HepG2 (cell line): ENCODE data around the gene ZBTB21. TPM values are rescaled to one million over a fixed set of nuclear protein-coding genes. Genes with fewer than 3 reads are reported as not detected.

Source experiments
- ATAC-seq: fragments of 200-7000 bp; cut with Tn5 transposase; 3 replicates; pipeline ENCODE4 v1.9.1; 2020; ENCODE audit warnings: mild to moderate bottlenecking, moderate library complexity
- BruUV-seq: library from RNA; stranded (reverse); fragments of 400-500 nt; replicated peaks from 2 replicates; lab custom pipeline; 2021; lab: Mats Ljungman, UMichigan
- CTCF ChIA-PET: fragments of 300-600 bp; formaldehyde crosslinking; extraction: SDS; loops from one replicate; lab custom pipeline; 2021; ENCODE audit warnings: low total read pairs, inconsistent platforms, low intra/inter-chr PET ratio; lab: Yijun Ruan, JAX
- POLR2A ChIA-PET: fragments of 350-600 bp; sonication (Branson Sonifier 250); formaldehyde crosslinking; loops from one replicate; lab custom pipeline; 2020; ENCODE audit warnings: antibody characterized with exemption, inconsistent platforms; lab: Yijun Ruan, JAX
- DNase-seq: peaks from one replicate; pipeline ENCODE4 v3.0.0-alpha.2; 2015; ENCODE audit warnings: low spot score
- FAIRE-seq: peaks from 3 replicates; lab custom pipeline; 2011; peaks lifted over from hg19 to GRCh38; lab: Jason Lieb, UNC
- H2AFZ ChIP-seq: one replicate; pipeline ENCODE4 v1.6.1; 2011; ENCODE audit warnings: low read length, inconsistent platforms
- H3K27ac ChIP-seq: fragments of 300-600 bp; 3 replicates; pipeline ENCODE4 v1.8.0; 2011; ENCODE audit warnings: mixed run types, mild to moderate bottlenecking, mixed read lengths, low read length, inconsistent platforms; ENCODE audit not compliant: insufficient read depth; ENCODE audit errors: extremely low read length
- H3K27me3 ChIP-seq, 2 experiments: fragments of 200-600 bp in 1 of 2; 2 replicates in 1 of 2; 3 replicates in 1 of 2; pipeline versions ENCODE4 v1.6.0 to v1.8.0; 2011; ENCODE audit warnings: low read length in 2 of 2, mild to moderate bottlenecking in 2 of 2, moderate library complexity in 2 of 2, inconsistent platforms in 1 of 2; ENCODE audit not compliant: insufficient read depth in 2 of 2, control insufficient read depth in 1 of 2
- H3K36me3 ChIP-seq, 2 experiments: fragments of 200-600 bp in 1 of 2; replicated peaks in 1 of 2; 2 replicates in 1 of 2; 3 replicates in 1 of 2; pipeline versions ENCODE4 v1.5.1 to v1.8.0; 2011; ENCODE audit warnings: low read length in 2 of 2, inconsistent platforms in 1 of 2; ENCODE audit not compliant: insufficient read depth in 2 of 2, control insufficient read depth in 1 of 2
- H3K4me1 ChIP-seq: 2 replicates; pipeline ENCODE4 v1.5.1; 2012; ENCODE audit warnings: low read length, inconsistent platforms; ENCODE audit not compliant: insufficient read depth
- H3K4me2 ChIP-seq: 2 replicates; pipeline ENCODE4 v1.6.0; 2011; ENCODE audit warnings: low read depth, low read length, inconsistent platforms
- H3K4me3 ChIP-seq, 3 experiments: fragments of 200-600 bp in 1 of 3; sonication (generic), shearing (Covaris generic) in 1 of 3; replicated peaks in 1 of 3; 2 replicates each; pipeline ENCODE4 v1.5.1; 2011 to 2016; ENCODE audit warnings: low read length in 3 of 3, inconsistent platforms in 2 of 3, low read depth in 2 of 3, mild to moderate bottlenecking in 2 of 3, control low read depth in 1 of 3, mixed read lengths in 1 of 3; ENCODE audit not compliant: insufficient read depth in 1 of 3
- H3K79me2 ChIP-seq: one replicate; pipeline ENCODE4 v1.6.1; 2011; ENCODE audit warnings: low read length, inconsistent platforms; ENCODE audit not compliant: insufficient read depth
- H3K9ac ChIP-seq: 2 replicates; pipeline ENCODE4 v1.6.0; 2011; ENCODE audit warnings: mild to moderate bottlenecking, low read depth, low read length, inconsistent platforms; ENCODE audit not compliant: insufficient read depth
- H3K9me3 ChIP-seq: 2 replicates; pipeline ENCODE4 v1.5.1; 2012; ENCODE audit warnings: mild to moderate bottlenecking, low read length
- H4K20me1 ChIP-seq: 2 replicates; pipeline ENCODE4 v1.6.0; 2011; ENCODE audit warnings: inconsistent platforms, mild to moderate bottlenecking, low read length, moderate library complexity; ENCODE audit not compliant: insufficient read depth
- JUND ChIP-seq: sonication (generic); formaldehyde crosslinking; IDR thresholded peaks from 2 replicates; pipeline ENCODE4 v1.8.0; 2022; ENCODE audit warnings: mild to moderate bottlenecking, missing genetic modification reagents
- SIX1 ChIP-seq: sonication (generic); formaldehyde crosslinking; IDR thresholded peaks from 2 replicates; pipeline ENCODE4 v1.4.0; 2020; ENCODE audit warnings: missing genetic modification reagents, borderline replicate concordance
- ZBTB1 ChIP-seq: sonication (generic); formaldehyde crosslinking; IDR thresholded peaks from 2 replicates; pipeline ENCODE4 v1.4.0; 2020; ENCODE audit warnings: missing genetic modification reagents, borderline replicate concordance
- ZNF180 ChIP-seq: sonication (generic); formaldehyde crosslinking; IDR thresholded peaks from 2 replicates; pipeline ENCODE4 v1.4.0; 2020; ENCODE audit warnings: low read depth, missing genetic modification reagents, borderline replicate concordance
- ZNF878 ChIP-seq: sonication (generic); formaldehyde crosslinking; IDR thresholded peaks from 2 replicates; pipeline ENCODE4 v1.8.1; 2023; ENCODE audit warnings: mild to moderate bottlenecking, missing genetic modification reagents, moderate library complexity
- WGBS: methylation state at CpG from one replicate; pipeline ENCODE4 v1.1.6; 2017; ENCODE audit warnings: low lambda C conversion rate; 5-methylcytosine and 5-hydroxymethylcytosine counted together
- in situ Hi-C: cut with HindIII; loops from 2 replicates; pipeline ENCODE4 v1.10.0; 2017; ENCODE audit warnings: low pct_unique_long_range_greater_than_20kb; ENCODE audit not compliant: extremely low pct_ligation_motif_present
- intact Hi-C: fragments of 100-400 bp; cut with micrococcal nuclease; formaldehyde crosslinking; loops from one replicate; pipeline ENCODE4 v1.10.0; 2022; ENCODE audit not compliant: unreplicated experiment
- polyA plus RNA-seq, 8 experiments: library from polyadenylated mRNA; depleted of rRNA in 3 of 8; stranded (reverse) in 7 of 8; unstranded in 1 of 8; fragments of >200 nt; fragmentation: Illumina TruSeq in 4 of 8; extraction: Trizol in 4 of 8; gene quantifications; 2 replicates each; pipeline versions ENCODE4 v1.2.1 to v1.2.3, GENCODE V29; 2011 to 2016; ENCODE audit warnings: low read depth in 4 of 8, missing spikeins in 1 of 8, mixed read lengths in 1 of 8; ENCODE audit not compliant: insufficient read depth in 1 of 8
- total RNA-seq, 5 experiments: library from RNA; depleted of rRNA; stranded (reverse); fragments of >200 nt; fragmentation: Illumina TruSeq; extraction: Trizol; gene quantifications; 2 replicates each; pipeline ENCODE4 v1.2.3, GENCODE V29; 2016; ENCODE audit warnings: low read depth in 1 of 5
- TF ChIP-seq, protein P1 (sequence below): sonication (generic); formaldehyde crosslinking; IDR thresholded peaks from 2 replicates; pipeline ENCODE4 v1.5.0; 2020; ENCODE audit warnings: mild to moderate bottlenecking, missing genetic modification reagents, moderate library complexity

Gene ZBTB21
- total and polyA plus RNA-seq, 2 of the 13 experiments (the other 11 are each of a cell fraction or from before 2014, with no cell fraction given), result 4.5 to 6.1 TPM

DNA sequence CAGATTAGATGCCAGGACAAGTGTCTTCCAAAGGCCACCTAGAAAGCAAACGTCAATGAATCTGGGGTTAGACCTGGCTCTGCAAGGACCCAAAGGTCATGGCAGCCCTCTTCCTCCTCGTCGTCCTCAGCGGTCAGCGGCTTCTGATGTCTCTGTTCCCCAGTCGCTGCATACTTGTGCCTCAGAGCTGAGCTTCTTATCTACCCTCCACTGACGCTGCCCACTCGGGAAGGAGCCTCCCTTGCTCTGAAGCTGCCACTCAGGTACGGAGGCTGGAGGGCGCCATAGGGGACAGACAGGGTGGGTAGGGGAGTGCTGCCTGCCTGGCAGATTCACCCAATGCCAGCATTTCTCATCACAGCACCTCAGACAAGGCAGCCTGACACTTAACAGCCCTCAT, 49.6 kb upstream of the ZBTB21 start:
- Histone ChIP-seq H3K9me3 (no peaks in the 10 kb centered on the region), H3K4me1 (peaks cover 28% of the 10 kb centered on the region), H3K27me3 (peaks cover 12 to 95% of the 10 kb centered on the region in 2 experiments), H3K4me2 (no peak overlapping the region), H3K9ac (no peak overlapping the region), H3K27ac (no peak overlapping the region), H3K4me3 (no peak overlapping the region), H3K79me2 (no peaks in the 10 kb centered on the region), H2AFZ (no peak overlapping the region), H4K20me1 (no peaks in the 10 kb centered on the region), H3K36me3 (no peaks in the 10 kb centered on the region)
- FAIRE-seq (no peak), DNase-seq (no peak), ATAC-seq (no peak)
- intact Hi-C loops, result no loop called here
- POLR2A ChIA-PET, result no interaction called here
- in situ Hi-C loops, result no loop called here
- no TSS peak for BruUV-seq
- WGBS, result 0% methylated on average over 2 of the region's 10 CpGs
- CTCF ChIA-PET, result no interaction called here
- TF ChIP-seq ZBTB1 (CRISPR knock-in tag), result no peak
- no peak for TF ChIP-seq SIX1
- TF ChIP-seq ZNF180, result no peak
- TF ChIP-seq, protein P1, sequence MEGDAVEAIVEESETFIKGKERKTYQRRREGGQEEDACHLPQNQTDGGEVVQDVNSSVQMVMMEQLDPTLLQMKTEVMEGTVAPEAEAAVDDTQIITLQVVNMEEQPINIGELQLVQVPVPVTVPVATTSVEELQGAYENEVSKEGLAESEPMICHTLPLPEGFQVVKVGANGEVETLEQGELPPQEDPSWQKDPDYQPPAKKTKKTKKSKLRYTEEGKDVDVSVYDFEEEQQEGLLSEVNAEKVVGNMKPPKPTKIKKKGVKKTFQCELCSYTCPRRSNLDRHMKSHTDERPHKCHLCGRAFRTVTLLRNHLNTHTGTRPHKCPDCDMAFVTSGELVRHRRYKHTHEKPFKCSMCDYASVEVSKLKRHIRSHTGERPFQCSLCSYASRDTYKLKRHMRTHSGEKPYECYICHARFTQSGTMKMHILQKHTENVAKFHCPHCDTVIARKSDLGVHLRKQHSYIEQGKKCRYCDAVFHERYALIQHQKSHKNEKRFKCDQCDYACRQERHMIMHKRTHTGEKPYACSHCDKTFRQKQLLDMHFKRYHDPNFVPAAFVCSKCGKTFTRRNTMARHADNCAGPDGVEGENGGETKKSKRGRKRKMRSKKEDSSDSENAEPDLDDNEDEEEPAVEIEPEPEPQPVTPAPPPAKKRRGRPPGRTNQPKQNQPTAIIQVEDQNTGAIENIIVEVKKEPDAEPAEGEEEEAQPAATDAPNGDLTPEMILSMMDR (CRISPR knock-in tag), result no peak

DNA sequence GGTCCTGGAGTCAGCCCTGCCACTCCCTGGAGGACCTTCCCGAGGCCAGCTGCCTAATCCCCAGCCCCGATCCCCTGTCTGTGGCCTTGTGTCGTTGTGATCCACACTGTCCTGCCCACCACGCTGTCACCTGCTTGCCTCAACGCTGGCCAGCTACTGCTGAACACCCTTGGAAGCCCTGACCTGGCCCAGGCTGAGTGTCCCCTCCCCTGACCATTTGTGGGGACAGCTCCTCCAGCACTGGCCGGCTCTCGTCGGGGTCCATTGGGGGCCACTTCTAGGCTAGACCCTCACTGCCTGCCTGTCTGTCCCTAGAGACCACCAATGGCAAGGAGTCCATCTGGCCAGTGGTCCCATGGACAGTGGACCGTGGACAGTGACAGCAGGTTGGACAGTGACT, 49.0 kb upstream of the ZBTB21 start:
- no peak for DNase-seq
- POLR2A ChIA-PET, result no interaction called here
- CTCF ChIA-PET, result no interaction called here
- Histone ChIP-seq H3K4me1 (peaks cover 28% of the 10 kb centered on the region), H3K27ac (no peak overlapping the region), H3K4me3 (no peak overlapping the region), H3K4me2 (no peak overlapping the region), H3K27me3 (peaks cover 12 to 97% of the 10 kb centered on the region in 2 experiments), H3K79me2 (no peaks in the 10 kb centered on the region), H3K9me3 (no peaks in the 10 kb centered on the region), H3K9ac (no peak overlapping the region)
- ATAC-seq, result no peak
- 33% methylated on average over 3 of the region's 9 CpGs for WGBS
- no TSS peak for BruUV-seq
- FAIRE-seq, result no peak
- intact Hi-C loops, result no loop called here
- TF ChIP-seq JUND (CRISPR knock-in tag) (no peak), ZNF878 (CRISPR knock-in tag) (no peak)
- TF ChIP-seq, all 625 proteins: peak for 0
- Histone ChIP-seq H2AFZ (no peak overlapping the region), H3K36me3 (no peaks in the 10 kb centered on the region), H4K20me1 (no peaks in the 10 kb centered on the region)
- in situ Hi-C loops, result no loop called here
